ENCODE results near the gene IGSF8.
A peak's percentile ranks its signal among the peaks of the same experiment; 100 is the strongest.

IGSF8 gene

DNA sequence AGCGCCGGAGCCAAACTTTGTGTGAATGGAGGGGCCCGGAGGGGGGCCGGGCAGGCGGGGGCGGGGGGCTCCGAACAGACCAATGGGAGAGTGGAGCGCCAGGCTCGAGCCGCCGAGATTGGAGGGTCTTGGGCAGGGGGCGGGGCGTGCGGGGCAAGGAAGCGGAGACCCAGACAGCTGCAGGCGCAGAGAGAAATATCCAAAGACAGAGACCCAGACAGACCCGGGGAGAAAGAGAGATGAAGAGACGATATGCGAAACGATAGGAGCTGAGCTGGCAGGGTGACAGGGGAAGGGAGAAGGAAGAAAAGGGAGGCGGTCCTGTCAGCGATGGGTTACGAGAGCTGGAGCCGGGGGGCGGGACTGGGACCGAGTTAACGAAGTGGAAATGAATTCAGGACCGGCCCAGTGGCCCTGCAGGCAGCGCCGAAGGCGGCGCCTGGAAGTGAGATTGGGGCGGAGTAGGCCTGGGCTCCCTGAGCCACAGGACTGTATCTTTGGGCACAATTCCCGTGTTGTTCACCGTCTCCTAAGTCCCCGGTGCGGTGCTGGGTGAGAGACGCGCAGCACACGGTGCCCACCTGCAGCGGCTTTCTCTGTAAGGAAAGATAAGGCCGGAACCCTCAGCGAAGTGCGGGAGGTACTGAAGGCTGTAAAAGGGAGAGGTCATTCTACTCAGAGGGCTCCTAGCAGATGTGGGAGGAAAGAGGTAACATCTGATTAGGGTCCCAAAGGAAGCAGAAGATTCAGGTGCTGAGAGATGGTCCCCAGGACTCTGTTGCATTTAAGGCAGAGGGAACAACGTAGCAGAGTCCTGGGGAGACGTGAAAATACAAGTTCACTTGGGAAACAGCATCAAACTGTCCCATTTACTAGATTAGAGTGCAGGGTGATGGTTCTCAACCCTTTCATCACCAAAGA lies 27.9 kb downstream of the IGSF8 start (continued):
- peak; percentile 20 for TF ChIP-seq GLIS2 (tag by site-specific recombination; IDR thresholded peaks at IDR 0.05)
- TF ChIP-seq SP3 (tag by site-specific recombination; IDR thresholded peaks at IDR 0.05), result peak; percentile 80
- TF ChIP-seq ZNF335 (tag by site-specific recombination; conservative IDR thresholded peaks at IDR 0.05), result peak; percentile 94
- TF ChIP-seq KLF1 (tag by site-specific recombination; IDR thresholded peaks at IDR 0.05), result no peak
- no peak for TF ChIP-seq ZNF394 (tag by site-specific recombination; IDR thresholded peaks at IDR 0.05; ENCODE audit: borderline replicate concordance)
- peak; percentile 83 for TF ChIP-seq ZBTB17 (tag by site-specific recombination; IDR thresholded peaks at IDR 0.05)

- Histone ChIP-seq H3K4me3 (ENCODE audit: low read depth, low read length) (peak within 1 kb of the TSS; percentile 56), H3K36me3 (ENCODE audit: control insufficient read depth in 2 of 2, insufficient read depth in 1 of 2, low read length in 2 of 2) (no peaks in the 10 kb centered on the region), H3K27ac (ENCODE audit: extremely low read depth, low read depth, low read length) (no peak within 1 kb of the TSS), H3K4me1 (ENCODE audit: control insufficient read depth, insufficient read depth, low read length) (no peaks in the 10 kb centered on the region; the same call in 1 of the 2 replicates), H3K9me3 (ENCODE audit: control insufficient read depth, insufficient read depth, low read depth, low read length) (no peaks in the 10 kb centered on the region)
- ChIA-PET POLR2A (no interaction called here), CTCF (interaction anchor here (1.1 to 10.3 kb wide), 5 partner anchors 9 to 18 kb away, joined by 6 to 123 read pairs (median 9); no protein-coding TSS in a partner anchor)
- TF ChIP-seq KLF9 (tag by site-specific recombination; IDR thresholded peaks at IDR 0.05; ENCODE audit: low read depth) (no peak), ZNF341 (tag by site-specific recombination; IDR thresholded peaks at IDR 0.05; ENCODE audit: low read depth) (no peak), ZNF529 (tag by site-specific recombination; IDR thresholded peaks at IDR 0.05; ENCODE audit: insufficient replicate concordance) (no peak), REPIN1 (tag by site-specific recombination; IDR thresholded peaks at IDR 0.05; ENCODE audit: low read depth) (no peak), ZIC2 (tag by site-specific recombination; IDR thresholded peaks at IDR 0.05) (0 out of 2 replicates have a peak, but pooled peaks have one; percentile 13), MZF1 (tag by site-specific recombination; IDR thresholded peaks at IDR 0.05; ENCODE audit: borderline replicate concordance) (no peak), ZNF174 (tag by site-specific recombination; IDR thresholded peaks at IDR 0.05) (no peak), TSHZ1 (tag by site-specific recombination; IDR thresholded peaks at IDR 0.05; ENCODE audit: borderline replicate concordance) (no peak), ZNF830 (tag by site-specific recombination; IDR thresholded peaks at IDR 0.05; ENCODE audit: low read depth) (no peak), ZBTB20 (tag by site-specific recombination; IDR thresholded peaks at IDR 0.05) (no peak), ZNF146 (tag by site-specific recombination; IDR thresholded peaks at IDR 0.05) (no peak), BCL11A (tag by site-specific recombination; IDR thresholded peaks at IDR 0.05; ENCODE audit: low read depth) (no peak), ZSCAN4 (tag by site-specific recombination; IDR thresholded peaks at IDR 0.05) (no peak), ZNF133 (tag by site-specific recombination; IDR thresholded peaks at IDR 0.05) (no peak), ZNF114 (tag by site-specific recombination; IDR thresholded peaks at IDR 0.05) (no peak), ZNF157 (tag by site-specific recombination; IDR thresholded peaks at IDR 0.05) (no peak), ZXDB (tag by site-specific recombination; IDR thresholded peaks at IDR 0.05) (no peak), AEBP2 (tag by site-specific recombination; IDR thresholded peaks at IDR 0.05; ENCODE audit: borderline replicate concordance) (no peak)
- TF ChIP-seq, protein P1, sequence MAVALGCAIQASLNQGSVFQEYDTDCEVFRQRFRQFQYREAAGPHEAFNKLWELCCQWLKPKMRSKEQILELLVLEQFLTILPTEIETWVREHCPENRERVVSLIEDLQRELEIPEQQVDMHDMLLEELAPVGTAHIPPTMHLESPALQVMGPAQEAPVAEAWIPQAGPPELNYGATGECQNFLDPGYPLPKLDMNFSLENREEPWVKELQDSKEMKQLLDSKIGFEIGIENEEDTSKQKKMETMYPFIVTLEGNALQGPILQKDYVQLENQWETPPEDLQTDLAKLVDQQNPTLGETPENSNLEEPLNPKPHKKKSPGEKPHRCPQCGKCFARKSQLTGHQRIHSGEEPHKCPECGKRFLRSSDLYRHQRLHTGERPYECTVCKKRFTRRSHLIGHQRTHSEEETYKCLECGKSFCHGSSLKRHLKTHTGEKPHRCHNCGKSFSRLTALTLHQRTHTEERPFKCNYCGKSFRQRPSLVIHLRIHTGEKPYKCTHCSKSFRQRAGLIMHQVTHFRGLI (tag by site-specific recombination; IDR thresholded peaks at IDR 0.05), result no peak
- TF ChIP-seq, protein P2, sequence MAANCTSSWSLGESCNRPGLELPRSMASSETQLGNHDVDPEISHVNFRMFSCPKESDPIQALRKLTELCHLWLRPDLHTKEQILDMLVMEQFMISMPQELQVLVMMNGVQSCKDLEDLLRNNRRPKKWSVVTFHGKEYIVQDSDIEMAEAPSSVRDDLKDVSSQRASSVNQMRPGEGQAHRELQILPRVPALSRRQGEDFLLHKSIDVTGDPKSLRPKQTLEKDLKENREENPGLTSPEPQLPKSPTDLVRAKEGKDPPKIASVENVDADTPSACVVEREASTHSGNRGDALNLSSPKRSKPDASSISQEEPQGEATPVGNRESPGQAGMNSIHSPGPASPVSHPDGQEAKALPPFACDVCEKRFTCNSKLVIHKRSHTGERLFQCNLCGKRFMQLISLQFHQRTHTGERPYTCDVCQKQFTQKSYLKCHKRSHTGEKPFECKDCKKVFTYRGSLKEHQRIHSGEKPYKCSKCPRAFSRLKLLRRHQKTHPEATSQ (tag by site-specific recombination; IDR thresholded peaks at IDR 0.05), result no peak
Measured at GRCh38 chr1:160069460-160070231, 28.8 kb downstream of the IGSF8 start, which contains the start of gene KCNJ10. KCNJ10 (minus strand) TSS chr1:160070160; CDS start chr1:160042532, 27,628 bp downstream.
